Cerebellar nuclear complex (tissue), 1 donor: Measurements from ENCODE around the gene ZBTB20.

Experiments
- DNase-seq, 2 experiments: peaks; one replicate each; lab custom pipeline; 2025; lab: John Stamatoyannopoulos, UW

ZBTB20 gene

DNA sequence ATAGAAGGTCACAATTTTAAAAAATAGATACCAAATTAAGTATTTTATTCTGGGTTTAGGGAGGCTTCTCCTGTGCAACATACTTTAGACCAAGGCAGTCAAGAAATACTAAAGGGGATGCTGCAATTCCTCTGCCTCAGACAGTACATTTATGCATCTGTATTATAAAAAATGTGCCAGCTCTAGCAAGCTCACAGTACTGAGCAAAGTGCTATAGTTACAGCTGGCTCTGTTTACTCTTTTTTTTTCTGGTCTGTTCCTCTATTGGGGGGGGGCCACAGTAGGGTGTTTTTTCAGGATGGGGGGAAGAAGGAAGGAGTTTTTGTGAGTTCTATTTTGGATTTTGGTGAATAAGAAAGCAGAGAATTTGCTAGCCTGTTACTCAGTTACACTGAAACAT, 668.3 kb downstream of the ZBTB20 start:
- DNase-seq = no peak

DNA sequence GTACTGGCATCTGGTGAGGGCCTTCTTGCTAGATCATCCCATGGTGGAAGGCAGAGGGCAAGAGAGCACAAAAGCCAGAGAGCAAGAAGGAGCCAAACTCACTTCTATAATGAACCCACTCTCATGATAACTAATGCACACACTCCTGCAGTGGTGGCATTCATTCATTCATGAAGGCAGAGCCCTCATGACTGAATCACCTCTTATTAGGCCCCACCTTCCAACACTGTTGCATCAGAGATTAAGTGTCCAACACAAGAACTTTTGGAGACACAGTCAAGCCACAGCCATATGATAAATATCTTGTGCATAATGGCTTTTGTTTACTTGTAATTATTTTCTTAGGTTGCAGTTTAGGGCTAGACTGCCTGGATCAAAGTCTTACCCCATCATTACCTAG, 670.6 kb downstream of the ZBTB20 start:
- DNase-seq = no peak

DNA sequence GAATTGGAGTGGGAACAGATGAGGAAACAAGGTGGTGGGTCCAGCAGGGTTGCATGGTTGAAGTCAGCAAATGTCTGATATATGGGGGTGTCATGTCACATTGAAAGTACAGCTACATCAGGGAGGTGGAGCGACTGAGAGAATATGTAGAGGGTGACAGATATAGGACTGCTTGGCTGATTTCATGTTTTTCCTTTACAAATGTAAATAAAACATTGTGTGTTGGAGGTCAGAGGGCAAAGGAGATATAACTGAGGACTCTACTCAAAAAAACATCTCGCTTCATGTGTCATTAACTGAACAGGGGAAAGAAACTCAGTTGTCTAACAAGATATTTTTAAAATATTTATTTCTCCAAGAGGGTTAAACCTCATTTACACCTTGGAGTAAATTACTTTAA, 675.6 kb downstream of the ZBTB20 start:
- no peak for DNase-seq

DNA sequence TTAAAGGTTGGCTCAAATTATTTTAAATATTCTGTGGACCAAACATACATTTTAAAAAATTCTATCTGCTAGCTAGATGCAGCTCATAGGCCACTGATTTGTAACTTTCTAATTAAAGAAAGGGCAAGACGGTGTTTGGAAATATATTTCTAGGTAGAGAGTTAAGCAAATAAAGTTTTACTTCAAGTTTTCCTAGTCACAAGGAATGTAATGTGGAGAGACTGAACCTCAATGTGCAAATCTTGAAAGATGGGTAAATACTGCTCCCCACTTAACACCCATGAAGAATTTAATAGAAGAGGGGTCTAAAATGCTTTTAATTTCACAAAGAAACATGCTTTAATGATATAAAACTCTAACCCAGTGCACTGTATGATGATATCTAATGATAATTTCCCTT, 678.0 kb downstream of the ZBTB20 start:
- no peak for DNase-seq

DNA sequence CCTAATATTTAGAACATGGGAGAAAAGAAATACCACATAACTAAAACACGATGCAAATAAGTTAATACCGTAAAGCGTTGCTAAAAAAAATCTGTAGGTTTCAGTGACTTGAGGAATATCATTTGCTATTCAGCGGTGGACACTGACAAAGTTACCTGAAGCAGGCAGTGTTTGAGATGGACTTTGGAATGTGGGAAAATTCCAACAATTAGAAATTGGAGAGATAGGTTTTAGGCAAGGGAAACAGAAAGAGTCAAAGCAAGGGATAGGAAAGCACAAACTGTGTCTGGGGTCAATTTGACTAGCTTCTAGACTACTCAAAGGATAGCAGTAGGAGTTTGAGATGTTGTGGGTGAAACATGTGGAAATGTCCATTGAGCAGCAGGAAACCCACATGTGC, 680.3 kb downstream of the ZBTB20 start:
- DNase-seq = no peak

DNA sequence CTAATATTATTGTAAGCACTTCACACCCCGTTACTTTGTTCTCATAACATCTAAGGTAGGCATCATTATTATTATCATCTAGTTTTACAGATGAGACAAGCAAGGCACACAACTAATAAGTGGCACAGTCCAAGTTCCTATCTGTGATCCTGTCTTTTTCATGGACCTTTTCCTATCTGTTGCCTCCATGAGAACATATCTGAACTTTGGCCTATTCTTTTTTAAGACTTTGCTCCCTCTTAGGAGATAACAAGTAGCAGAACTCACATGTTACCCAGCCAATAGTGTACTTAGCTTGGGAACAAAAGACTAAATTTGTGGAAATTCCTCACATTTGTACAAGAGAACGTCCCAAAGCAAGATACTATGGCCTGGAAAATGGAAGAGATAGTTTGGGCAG, 680.8 kb downstream of the ZBTB20 start:
- DNase-seq = no peak

DNA sequence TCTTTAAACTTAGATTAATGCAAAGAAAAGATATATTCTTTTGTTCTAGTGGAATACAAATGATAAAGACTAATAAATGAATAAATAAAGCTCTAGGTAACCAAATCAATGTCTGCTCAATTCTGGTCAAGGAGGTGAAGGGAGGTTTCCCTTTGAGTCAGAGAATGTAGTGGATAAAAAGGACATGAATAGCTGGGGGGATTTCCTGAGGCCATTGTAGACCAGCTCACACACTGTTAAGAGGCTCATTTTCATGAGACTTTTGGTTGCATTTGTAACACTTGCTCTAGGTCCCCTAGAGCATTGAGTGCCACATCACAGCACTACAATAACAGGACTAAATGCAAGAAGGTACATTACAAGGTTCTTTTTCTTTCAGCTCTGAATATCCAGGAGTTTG, 682.5 kb downstream of the ZBTB20 start:
- no peak for DNase-seq

DNA sequence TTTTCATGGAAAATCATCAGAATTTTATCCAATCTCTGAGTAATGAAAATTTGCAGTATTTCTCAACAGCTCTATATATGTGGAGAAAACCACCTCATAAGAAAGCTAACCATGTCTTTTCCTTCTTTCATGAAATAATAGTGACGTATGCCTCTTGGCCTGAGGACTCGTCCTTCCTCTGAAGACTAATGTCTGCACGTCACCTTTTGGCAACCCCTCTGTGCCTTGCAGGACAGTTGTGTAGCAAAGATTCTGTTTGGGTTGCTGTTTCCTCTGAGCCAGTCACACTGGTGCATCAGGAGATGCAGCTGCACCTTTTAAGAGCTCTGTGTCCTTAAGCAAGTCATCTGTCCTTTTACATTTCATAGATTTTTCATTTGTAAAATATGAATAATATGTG, 684.3 kb downstream of the ZBTB20 start:
- DNase-seq = no peak

DNA sequence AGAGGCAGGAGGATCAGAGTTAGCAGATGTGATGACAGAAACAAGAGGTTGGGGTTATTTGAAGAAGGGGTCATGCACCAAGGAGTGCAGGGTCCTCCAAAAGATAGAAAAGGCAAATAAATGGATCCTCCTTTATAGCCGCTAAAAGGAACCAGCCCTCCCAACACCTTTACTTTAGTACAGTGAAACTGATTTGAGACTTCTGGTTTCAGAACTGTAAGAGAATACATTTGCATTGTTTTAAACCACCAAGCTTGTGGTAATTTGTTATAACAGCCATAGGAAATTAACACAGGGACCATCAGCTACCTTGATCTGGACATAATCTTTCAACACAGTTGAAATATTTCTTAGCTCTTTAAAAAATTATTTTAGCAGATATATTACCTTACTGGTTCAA, 686.6 kb downstream of the ZBTB20 start:
- DNase-seq = no peak

DNA sequence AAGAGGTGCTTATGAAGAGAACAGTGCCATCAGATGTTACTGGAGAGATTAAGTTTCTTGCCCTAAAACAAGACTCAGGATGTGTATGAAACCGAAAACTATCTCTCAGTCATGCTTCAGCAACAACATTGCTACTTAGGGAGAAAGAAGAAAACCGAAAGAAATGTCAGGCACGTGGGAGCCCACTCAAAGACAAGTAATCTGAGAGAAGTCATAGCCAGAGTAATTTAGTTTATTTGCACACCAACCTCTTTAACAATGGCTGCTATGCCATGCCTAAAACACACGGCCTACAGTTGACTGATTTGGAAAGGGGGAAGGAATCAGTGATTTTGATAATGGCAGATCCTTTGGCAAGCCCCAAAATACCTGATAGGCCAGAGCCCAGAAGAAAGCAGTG, 690.3 kb downstream of the ZBTB20 start:
- DNase-seq = no peak

DNA sequence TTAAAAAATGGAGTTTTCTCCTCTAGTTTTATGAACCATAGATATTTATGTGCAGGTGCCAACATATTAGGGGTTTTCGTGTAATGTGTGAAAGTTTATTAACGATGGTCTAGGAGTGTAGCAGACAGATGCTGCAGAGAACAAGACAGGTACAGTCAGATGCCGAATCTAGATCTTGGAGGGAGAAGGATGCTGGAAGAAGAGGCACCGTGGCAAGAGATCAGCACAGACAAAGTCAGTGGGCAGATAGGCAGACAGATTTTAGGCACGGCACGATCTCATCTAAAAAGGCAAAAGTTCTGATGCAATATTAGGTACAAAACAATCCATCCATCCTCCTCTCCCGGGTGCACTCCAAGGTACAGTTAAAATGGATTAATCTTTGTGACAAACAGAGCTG, 691.7 kb downstream of the ZBTB20 start:
- DNase-seq = no peak

DNA sequence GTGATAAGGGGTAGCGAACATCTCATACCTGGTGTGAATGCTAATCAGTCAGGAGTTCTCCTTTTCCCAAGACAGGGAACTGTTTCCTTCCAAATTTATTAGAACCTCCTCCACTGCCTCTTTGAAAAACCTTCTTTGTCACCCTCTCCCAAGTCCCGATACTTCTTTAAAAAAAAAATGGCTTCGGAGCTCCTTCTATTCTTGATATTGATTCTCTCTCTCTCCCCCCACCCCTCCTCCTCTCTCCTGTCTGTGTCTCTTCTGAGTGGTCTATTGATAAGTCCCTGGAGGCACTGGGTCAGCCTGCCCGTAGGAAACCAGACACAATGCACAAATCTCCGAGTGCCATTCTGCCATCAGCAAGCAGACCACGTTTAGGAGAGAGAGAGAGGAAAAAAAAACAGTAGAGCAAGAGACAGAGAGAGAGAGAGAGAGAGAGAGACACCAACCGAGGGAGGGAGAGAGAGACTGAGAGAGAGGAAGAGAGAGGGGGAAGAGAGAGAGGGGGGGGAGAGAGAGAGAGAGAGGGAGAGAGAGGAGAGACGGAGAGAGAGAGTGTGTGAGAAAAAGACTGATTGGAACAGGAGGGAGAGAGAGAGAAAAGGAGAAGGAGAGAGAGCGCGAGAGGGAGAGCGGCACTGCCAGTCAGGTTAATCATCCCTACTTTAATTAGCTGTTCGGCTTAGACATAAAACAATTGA, 692.4 kb downstream of the ZBTB20 start:
- peak in 1 of 2 experiments; percentile 83 for DNase-seq

DNA sequence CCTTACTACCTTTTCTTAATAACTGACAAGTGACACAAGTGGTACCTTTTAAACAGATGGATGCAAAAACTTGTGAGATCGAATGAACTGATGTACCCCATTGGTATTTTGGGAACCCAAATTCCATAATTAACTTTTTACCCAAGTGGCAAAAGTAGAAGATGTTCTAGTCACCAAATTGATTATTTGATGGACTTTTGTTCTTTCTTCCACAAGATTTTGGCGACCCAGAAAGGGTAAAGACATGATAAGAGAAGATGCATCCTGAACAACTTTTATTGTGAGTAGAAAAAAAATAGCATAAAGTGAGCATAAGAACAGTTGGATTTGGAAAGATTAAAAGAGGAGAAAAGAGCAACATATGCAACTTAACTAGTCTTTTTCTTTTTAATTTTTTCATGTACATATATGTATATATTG, 693.7 kb downstream of the ZBTB20 start:
- no peak for DNase-seq

DNA sequence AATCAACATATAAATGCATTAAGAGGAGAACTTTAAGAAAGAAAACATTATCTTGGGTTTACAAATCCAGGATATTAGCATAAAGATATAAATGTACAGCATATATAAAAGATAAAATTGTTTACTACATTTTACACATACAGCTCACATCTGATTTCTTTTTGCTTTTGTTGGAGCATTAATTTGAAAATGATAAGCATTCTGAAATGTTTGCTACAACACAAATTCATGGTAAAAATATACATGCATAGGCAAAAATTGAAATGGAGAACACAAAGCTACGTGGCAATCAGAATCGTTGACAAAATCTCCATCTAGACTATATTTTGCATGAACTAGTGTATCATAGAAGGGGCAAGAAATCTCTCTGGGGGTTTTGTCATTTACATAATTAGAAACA, 694.2 kb downstream of the ZBTB20 start:
- DNase-seq = no peak

DNA sequence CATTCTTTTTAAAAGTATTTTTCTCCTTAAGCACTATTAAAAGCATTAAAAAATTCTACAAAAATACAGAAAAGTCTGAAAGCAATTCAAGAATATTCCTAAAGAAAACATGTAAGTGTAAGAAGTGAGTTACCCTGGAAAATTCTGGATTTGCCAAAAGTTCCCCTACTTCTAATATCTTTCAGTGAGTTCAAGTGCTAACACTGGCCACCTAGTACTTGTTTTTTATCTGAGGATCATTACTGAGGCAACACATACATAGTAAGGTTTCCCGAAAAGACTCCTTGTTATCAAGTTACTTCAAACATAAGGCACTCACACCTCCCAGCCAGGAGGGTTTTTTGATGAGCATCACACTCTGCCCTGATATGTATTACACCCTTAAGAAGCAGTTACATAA, 694.8 kb downstream of the ZBTB20 start:
- DNase-seq = no peak

DNA sequence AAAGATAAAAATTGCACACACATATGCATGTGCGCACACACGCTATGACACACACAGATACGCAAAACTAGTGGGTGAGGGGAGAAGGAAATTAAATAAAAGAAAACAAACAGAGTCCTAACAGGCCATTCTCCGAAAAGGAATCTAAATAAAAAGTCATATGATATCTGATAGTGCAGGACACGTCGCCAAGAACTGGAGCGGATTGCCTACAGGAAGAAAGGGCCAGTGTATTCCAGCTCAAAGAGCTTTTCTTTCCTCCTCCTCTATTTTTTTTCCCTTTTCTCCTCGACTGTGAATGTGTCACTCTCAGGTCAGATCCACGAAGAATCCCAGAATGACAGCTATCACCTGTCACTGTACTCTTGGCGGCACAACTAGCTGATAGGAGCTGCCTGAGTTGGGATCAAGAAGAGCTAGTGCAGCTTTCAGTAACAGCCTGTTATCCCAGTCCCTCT, 695.5 kb downstream of the ZBTB20 start:
- DNase-seq = no peak

DNA sequence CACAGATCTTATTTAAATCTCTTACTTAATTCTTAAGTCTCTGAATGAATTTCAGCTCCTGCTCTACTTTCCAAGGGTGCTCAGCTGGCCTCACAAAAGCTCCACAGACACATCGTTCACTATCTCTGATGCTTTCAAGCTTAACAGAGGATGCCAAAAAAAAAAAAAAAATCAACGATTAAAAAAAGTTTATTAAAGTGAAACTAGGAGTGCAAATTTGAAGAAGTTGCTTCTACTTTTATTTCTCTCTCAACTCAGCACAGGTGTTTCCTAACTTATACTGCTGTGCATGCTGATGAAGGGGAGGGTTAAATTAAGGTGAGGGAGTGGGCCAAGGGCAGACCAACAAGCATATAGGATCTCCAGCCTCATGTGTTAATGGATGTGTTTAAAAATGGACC, 696.0 kb downstream of the ZBTB20 start:
- no peak for DNase-seq

DNA sequence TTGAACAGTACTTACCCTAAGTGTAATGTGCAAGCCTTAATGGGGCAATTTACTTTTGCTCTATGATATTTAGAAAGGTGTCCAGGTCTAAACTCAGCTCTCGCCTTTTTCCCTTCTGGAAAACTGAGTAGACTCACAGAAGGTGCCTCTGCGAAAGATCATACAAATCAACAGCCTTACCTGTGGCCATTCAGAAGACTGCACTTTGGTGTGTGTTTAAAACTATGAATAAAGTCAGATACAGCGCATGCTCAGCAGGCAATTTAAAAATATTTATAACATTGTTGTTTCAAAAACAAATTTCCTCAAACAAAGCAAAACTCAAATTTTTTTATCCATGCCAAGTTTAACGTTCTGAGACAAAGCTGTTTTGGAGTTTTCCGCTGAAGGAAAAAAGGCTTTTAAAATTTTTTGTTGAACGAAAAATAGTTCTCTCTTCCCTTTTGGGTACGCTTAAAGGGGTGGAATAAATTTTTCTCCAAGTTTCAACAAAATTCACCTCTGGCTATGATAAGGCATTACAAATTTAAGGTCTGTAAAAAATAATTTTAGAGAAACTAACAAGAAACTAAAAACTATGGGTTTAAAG, 697.0 kb downstream of the ZBTB20 start:
- DNase-seq = no peak

DNA sequence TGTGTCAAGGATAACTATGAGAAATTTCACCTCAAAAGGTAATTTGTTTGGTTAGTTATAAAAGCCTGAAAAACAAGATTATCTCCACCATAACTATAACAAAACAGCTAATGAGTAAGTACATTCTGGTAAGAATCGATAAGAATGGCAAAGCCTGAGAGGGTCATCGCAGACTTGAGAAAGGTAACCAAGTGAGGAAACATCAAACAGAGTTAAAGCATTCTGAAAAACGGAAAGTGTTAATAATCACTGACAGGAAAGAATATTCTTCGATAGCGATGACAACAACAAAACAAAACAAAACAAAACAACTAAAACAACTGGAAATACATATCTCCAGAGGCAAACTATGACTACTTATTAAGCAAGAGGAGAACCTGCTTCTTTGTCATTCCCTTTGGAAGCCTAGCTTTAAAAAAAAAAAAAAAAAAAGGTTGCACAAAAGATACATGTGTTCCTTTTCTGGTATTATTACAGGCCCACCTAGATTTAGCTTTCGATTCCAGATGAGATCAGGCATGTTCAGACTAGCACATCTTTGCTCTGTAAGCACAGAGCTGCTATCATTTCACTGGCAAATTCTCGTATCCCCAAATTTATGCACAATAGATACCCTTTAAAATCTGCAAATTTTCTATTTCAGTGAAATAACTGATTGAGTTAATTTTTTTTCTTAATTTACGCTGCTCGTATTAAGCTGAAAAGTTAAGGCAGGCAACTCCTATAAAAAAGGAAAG, 697.6 kb downstream of the ZBTB20 start:
- DNase-seq = no peak

DNA sequence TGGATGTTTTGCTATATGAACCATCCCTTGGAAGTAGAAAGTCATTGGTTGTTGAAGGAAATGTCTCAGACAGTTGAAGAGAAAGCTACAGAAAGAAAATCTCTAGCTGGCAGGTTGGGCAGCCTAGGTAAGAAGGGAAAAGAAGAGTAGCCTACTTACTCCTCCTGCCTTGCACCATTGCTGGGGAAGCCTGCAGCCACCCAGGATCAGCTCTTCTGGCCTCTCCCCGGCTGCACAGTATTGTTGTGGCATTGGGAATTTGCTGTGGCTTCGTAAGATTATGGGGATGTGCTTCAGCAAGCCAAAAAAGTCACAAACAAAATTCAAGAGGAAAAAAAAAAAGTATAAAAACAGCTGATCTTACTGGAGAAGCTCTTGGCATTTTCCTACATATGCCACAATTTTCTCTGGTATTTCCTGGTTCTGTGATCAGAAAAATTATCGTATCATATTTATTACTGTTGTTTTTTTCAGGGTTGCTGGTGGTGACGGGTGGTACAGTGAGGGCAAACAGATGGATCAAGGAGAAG, 699.1 kb downstream of the ZBTB20 start:
- no peak for DNase-seq

DNA sequence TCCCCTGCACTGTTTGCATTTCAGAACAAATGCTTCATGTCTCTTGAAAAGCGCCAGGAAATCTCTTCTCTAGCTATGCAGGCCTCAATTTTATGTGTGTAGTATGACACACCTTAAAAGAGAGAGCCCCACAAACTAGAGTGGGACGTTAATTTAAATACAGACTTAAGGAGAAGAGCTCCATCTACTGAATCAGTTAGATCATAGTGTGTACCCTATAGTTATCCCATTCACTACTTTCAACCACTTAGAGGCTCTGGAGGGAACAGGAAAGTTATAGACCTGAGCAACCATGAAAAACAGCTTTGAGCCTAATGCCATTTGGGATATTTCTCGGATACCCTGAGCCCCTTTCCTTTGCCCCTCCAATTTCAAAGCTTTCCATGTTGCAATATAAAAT, 699.5 kb downstream of the ZBTB20 start:
- no peak for DNase-seq

DNA sequence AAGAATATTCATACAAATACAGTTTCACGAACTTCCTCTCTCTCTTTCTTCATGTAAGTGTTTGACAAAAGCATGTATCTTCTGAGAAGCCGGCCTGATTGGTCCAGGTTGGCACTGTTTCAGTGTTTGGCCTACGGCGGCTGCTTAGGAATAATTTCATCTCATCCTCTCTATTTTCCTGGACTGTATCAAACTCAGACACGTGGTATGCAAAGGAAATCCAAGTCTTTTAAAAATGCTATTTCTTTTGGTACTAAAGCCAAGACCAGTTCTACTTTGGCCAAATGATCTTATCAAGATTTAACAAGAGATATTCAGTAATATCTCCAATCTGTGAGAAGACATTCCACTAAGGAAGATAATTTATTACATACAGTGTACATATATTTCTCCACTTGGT, 700.5 kb downstream of the ZBTB20 start:
- no peak for DNase-seq

DNA sequence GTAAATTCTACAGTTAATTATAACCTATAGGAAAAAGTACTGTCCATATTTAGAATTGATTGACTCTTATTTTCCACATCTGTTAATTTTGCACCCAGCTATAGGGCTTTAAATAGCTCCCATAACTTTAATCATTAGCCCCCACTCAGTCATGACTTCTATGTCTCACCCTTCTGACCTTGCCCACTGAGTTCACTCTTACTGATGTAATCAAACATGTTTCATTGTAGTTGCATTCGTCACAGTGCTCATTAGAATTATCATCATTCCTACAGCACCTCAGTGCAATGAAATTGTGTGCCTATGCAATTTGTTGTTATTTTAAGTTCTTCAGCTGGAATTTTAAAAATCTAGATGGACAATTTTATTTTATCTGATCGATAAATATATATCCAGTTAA, 701.9 kb downstream of the ZBTB20 start:
- DNase-seq = no peak
